A673 (cell line): ENCODE data around the gene TLR8. TPM values are rescaled to one million over a fixed set of nuclear protein-coding genes. Genes with fewer than 3 reads are reported as not detected.

Source experiments
- BruUV-seq: library from RNA; stranded (reverse); fragments of 400-500 nt; replicated peaks from 2 replicates; lab custom pipeline; 2021; lab: Mats Ljungman, UMichigan
- CTCF ChIA-PET: fragments of 300-600 bp; sonication (Branson Sonifier 250); formaldehyde crosslinking; loops from one replicate; lab custom pipeline; 2022; ENCODE audit warnings: antibody characterized with exemption; lab: Charles Lee
- POLR2A ChIA-PET: fragments of 300-600 bp; sonication (Branson Sonifier 250); formaldehyde crosslinking; loops from one replicate; lab custom pipeline; 2022; ENCODE audit warnings: antibody characterized with exemption; ENCODE audit not compliant: low non-redundant PET; lab: Charles Lee
- DNase-seq: peaks from one replicate; pipeline ENCODE4 v3.0.0-alpha.2; 2015; ENCODE audit warnings: low spot score
- H3K27ac ChIP-seq: fragments of 200-600 bp; sonication (generic); 2 replicates; pipeline ENCODE4 v1.5.1; 2016; ENCODE audit warnings: mixed run types, low read depth, mild to moderate bottlenecking, mixed read lengths, antibody characterized with exemption, low read length; ENCODE audit not compliant: poor library complexity, severe bottlenecking
- H3K27me3 ChIP-seq: fragments of 200-600 bp; sonication (generic); replicated peaks from 2 replicates; pipeline ENCODE4 v1.6.1; 2017; ENCODE audit warnings: mixed run types, low read depth, mild to moderate bottlenecking, mixed read lengths, antibody characterized with exemption, low read length; ENCODE audit not compliant: insufficient read depth, poor library complexity
- H3K36me3 ChIP-seq: fragments of 200-600 bp; sonication (generic); 2 replicates; pipeline ENCODE4 v1.6.1; 2016; ENCODE audit warnings: mixed run types, mild to moderate bottlenecking, mixed read lengths, antibody characterized with exemption, low read length; ENCODE audit not compliant: insufficient read depth, poor library complexity, severe bottlenecking
- H3K4me1 ChIP-seq: fragments of 200-600 bp; sonication (generic); 2 replicates; pipeline ENCODE4 v1.6.1; 2017; ENCODE audit warnings: mixed run types, mild to moderate bottlenecking, mixed read lengths, antibody characterized with exemption, low read length; ENCODE audit not compliant: insufficient read depth, poor library complexity, severe bottlenecking
- H3K4me3 ChIP-seq: fragments of 200-600 bp; sonication (generic); 2 replicates; pipeline ENCODE4 v1.5.1; 2016; ENCODE audit warnings: low read depth, mixed run types, mild to moderate bottlenecking, mixed read lengths, low read length; ENCODE audit not compliant: poor library complexity, severe bottlenecking
- H3K9me3 ChIP-seq: fragments of 200-600 bp; sonication (generic); 2 replicates; pipeline ENCODE4 v1.6.1; 2016; ENCODE audit warnings: mixed run types, low read depth, mild to moderate bottlenecking, mixed read lengths, antibody characterized with exemption, low read length; ENCODE audit not compliant: poor library complexity, severe bottlenecking
- CTCF ChIP-seq: fragments of 300-800, 200-600 bp; sonication (generic); conservative IDR thresholded peaks from 2 replicates; pipeline ENCODE4 v1.5.1; 2017; ENCODE audit warnings: low read depth, mild to moderate bottlenecking, antibody characterized with exemption, low read length, moderate library complexity, mixed read lengths
- EZH2 ChIP-seq: fragments of 200-600 bp; sonication (generic); IDR thresholded peaks from 2 replicates; pipeline ENCODE4 v1.6.1; 2017; ENCODE audit warnings: borderline replicate concordance, low read depth, mild to moderate bottlenecking, mixed read lengths, antibody characterized with exemption, low read length; ENCODE audit not compliant: poor library complexity, severe bottlenecking
- intact Hi-C: fragments of 100-400 bp; cut with micrococcal nuclease; formaldehyde crosslinking; loops from one replicate; pipeline ENCODE4 v1.10.0; 2022; ENCODE audit not compliant: unreplicated experiment
- total RNA-seq: library from RNA; stranded (reverse); gene quantifications from 2 replicates; pipeline ENCODE4 v1.2.3, GENCODE V29; 2021

The TLR8 gene
- total RNA-seq, 1 experiment from 2014 or later: not detected

- DNase-seq: no peak
- POLR2A ChIA-PET: no interaction called here
- intact Hi-C loops: no loop called here
- no peak for TF ChIP-seq EZH2
- no peak for TF ChIP-seq CTCF
- H3K4me1 ChIP-seq: peaks cover 24% of the 10 kb centered on the region
- H3K36me3 ChIP-seq: no peaks in the 10 kb centered on the region
- H3K4me3 ChIP-seq: no peak overlapping the region
- peak overlapping the region; percentile 85 for H3K27ac ChIP-seq
- CTCF ChIA-PET: interaction anchor here (0.8 kb wide), 1 partner anchor 8 kb away, joined by 3 read pairs; no protein-coding TSS in a partner anchor
- H3K27me3 ChIP-seq: no peaks in the 10 kb centered on the region
- no TSS peak for BruUV-seq
- no peaks in the 10 kb centered on the region for H3K9me3 ChIP-seq
Measured at GRCh38 chrX:12954981-12955380, 48.6 kb downstream of the TLR8 start.

- Histone ChIP-seq H3K27ac (peak overlapping the region; percentile 85), H3K36me3 (no peaks in the 10 kb centered on the region), H3K4me3 (no peak overlapping the region), H3K4me1 (peaks cover 15% of the 10 kb centered on the region), H3K27me3 (no peaks in the 10 kb centered on the region), H3K9me3 (no peaks in the 10 kb centered on the region)
- POLR2A ChIA-PET: no interaction called here
- no peak for TF ChIP-seq CTCF
- TF ChIP-seq EZH2: no peak
- intact Hi-C loops: no loop called here
- CTCF ChIA-PET: no interaction called here
- TSS peak; percentile 89 for BruUV-seq
- DNase-seq: peak; percentile 71
Measured at GRCh38 chrX:12955882-12956703, 49.7 kb downstream of the TLR8 start.

- no peaks in the 10 kb centered on the region for H3K9me3 ChIP-seq
- H3K27me3 ChIP-seq: no peaks in the 10 kb centered on the region
- no peaks in the 10 kb centered on the region for H3K36me3 ChIP-seq
- intact Hi-C loops: no loop called here
- POLR2A ChIA-PET: no interaction called here
- TF ChIP-seq EZH2 (no peak), CTCF (no peak)
- peaks cover 12% of the 10 kb centered on the region for H3K4me1 ChIP-seq
- peak overlapping the region; percentile 85 for H3K27ac ChIP-seq
- DNase-seq: peak; percentile 70
- no TSS peak for BruUV-seq
- CTCF ChIA-PET: no interaction called here
- H3K4me3 ChIP-seq: no peak overlapping the region
Measured at GRCh38 chrX:12956704-12957534, 50.5 kb downstream of the TLR8 start.
